GM12892 (cell line): Measurements from ENCODE around the gene HSPA12B.

Experiments
- POLR2A ChIP-seq: IDR thresholded peaks from 2 replicates; pipeline ENCODE4 v1.6.1; 2011; ENCODE audit warnings: low read depth, low read length, control low read depth
- POLR2AphosphoS5 ChIP-seq: IDR thresholded peaks from 2 replicates; pipeline ENCODE4 v1.6.1; 2011; ENCODE audit warnings: low read depth, low read length, control low read depth
- TAF1 ChIP-seq: IDR thresholded peaks from 2 replicates; pipeline ENCODE4 v1.6.1; 2011; ENCODE audit warnings: low read depth, mild to moderate bottlenecking, control low read depth, low read length, borderline replicate concordance

DNA sequence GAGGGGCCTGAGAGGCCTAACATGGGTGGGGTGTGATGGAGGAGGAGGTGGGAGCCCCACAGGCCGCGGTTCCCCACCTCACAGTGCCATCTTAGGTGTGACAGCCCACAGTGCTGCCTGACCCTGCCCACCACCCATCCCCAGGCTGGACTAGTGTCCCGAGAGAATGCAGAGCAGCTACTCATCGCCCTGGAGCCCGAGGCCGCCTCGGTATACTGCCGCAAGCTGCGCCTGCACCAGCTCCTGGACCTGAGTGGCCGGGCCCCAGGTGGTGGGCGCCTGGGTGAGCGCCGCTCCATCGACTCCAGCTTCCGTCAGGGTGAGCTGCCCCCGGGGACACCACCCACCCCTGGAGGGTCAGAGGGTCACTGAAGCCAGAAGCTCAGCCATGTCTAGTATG lies 15.6 kb downstream of the HSPA12B start:
- TF ChIP-seq POLR2AphosphoS5: no peak
- TF ChIP-seq POLR2A: no peak
- TF ChIP-seq TAF1: no peak
